Measurements from ENCODE around the gene GSDMA.

DNA sequence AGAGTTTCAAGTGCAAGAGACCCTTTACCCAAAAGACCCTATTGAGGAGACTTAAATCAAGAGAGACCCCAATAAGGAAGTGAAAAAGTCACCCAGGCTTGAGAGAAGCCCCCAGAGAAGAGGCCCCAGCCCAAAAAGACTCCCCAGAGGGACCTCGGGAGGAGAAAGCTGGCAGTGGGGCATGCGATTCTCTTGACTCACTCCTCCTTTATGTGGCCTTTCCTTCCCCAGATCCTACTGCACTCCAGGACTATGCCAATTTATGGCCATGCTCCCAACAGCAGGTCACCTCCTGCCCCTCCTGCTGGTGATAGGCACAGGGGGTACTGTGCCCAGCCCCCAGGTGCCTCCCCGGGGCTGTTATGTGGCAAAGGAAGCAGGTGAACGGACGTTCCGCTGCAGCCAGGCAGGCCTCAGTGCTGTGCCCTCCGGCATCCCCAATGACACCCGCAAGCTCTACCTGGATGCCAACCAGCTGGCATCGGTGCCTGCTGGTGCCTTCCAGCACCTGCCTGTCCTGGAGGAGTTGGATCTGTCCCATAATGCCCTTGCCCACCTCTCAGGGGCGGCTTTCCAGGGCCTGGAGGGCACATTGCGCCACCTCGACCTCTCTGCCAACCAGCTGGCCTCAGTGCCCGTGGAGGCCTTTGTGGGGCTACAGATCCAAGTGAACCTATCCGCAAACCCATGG is 19.0 kb upstream of the GSDMA start:
- TF ChIP-seq GATA2 (IDR thresholded peaks at IDR 0.05; ENCODE audit: low read depth, low read length) (no peak), GATA3 (IDR thresholded peaks at IDR 0.05; ENCODE audit: low read depth, low read length) (no peak)
